ENCODE measurements around the gene TH.

DNA sequence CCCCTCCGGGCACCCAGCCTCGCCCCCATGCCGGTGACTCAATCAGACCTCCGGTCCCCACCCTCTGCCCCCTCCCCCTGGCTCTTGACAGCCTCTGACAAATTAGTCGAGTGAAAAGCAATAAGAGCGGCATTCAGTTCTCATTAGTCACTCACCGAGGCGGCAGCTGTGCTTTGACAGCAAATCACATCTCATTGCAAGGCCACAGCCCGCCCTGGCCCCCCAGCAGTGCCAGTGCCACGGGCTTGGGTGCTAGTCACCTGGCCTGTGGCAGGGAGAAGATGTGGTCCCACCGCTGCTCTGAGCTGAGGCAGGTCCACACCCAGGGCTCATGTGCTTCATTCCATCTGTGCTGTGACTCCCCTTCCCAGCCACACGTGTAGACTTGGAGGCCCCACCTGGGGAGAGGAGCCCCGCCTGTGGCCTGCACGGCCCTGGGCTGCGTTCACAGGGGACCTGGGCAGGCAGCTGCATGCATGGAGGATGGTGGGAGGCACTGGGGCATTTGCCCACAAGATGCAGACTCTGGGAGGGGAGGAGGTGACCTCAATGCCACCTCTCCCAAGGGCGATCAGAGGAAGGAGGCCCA lies 7.4 kb upstream of the TH start:
- TF ChIP-seq, protein P1, sequence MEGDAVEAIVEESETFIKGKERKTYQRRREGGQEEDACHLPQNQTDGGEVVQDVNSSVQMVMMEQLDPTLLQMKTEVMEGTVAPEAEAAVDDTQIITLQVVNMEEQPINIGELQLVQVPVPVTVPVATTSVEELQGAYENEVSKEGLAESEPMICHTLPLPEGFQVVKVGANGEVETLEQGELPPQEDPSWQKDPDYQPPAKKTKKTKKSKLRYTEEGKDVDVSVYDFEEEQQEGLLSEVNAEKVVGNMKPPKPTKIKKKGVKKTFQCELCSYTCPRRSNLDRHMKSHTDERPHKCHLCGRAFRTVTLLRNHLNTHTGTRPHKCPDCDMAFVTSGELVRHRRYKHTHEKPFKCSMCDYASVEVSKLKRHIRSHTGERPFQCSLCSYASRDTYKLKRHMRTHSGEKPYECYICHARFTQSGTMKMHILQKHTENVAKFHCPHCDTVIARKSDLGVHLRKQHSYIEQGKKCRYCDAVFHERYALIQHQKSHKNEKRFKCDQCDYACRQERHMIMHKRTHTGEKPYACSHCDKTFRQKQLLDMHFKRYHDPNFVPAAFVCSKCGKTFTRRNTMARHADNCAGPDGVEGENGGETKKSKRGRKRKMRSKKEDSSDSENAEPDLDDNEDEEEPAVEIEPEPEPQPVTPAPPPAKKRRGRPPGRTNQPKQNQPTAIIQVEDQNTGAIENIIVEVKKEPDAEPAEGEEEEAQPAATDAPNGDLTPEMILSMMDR (IDR thresholded peaks at IDR 0.05; ENCODE audit: low read length), result no peak
- TF ChIP-seq EZH2 (IDR thresholded peaks at IDR 0.05; ENCODE audit: borderline replicate concordance, low read length), result no peak
